ENCODE results near the gene ZNF552.
A peak's percentile ranks its signal among the peaks of the same experiment; 100 is the strongest.

Gene ZNF552

DNA sequence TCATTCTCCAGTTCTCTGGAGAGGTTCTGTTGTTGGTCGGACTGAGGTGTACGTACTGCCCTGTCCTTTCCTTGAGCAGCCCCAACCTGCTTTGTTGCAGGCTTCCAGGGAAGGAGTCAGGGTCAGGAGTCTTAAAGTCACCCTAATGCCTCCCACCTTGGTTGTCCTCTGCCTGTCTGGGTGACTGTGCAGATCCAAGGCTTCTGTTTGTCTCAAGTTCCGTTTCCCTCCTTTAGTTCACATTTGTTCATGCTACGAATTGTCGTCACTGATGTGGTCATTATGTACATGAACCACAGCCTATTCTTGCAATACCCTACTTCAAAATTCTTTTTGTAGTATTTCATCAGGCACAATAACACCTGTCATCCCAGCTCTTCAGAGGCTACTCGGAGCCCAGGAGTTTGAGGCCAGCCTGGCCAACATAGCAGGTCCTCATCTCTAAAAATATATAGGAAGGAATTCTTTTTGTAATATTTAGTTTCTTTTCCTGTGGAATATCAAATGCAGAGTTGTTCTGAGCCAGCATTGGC lies 37.9 kb downstream of the ZNF552 start:
- DNase-seq (ENCODE audit: low read depth in 2 of 2): no peak

- DNase-seq (ENCODE audit: low read depth in 2 of 2): no peak
Measured at GRCh38 chr19:57773488-57773887, 41.2 kb downstream of the ZNF552 start.

DNA sequence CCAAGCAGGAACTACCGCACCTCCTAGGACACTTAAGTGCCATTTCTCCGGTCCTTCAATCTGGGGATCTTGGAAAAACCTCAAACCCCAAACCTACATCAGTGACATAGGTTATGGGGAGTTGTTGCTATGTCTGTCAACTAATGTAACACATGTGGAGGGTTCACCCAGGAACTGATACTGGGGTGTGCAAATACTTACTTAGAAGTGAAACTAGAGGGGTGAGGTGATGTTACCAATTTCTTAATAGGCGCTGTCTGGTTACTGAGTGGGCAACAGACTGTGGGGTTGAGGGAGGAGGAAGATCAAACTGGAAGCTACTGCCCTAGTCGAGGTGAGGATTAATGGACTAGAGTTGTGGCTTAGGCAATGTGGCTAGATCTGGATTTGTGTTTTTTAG lies 43.3 kb downstream of the ZNF552 start:
- DNase-seq (ENCODE audit: low read depth in 2 of 2): no peak

GRCh38 chr19:57769345-57770131 lies 45.2 kb downstream of the ZNF552 start, which contains the start of gene ZNF586:
ZNF586 (plus strand) TSS chr19:57769676; CDS start chr19:57769843, 167 bp downstream.
- peak; percentile 72 to 74 for DNase-seq (ENCODE audit: low read depth in 2 of 2)

- no peak for DNase-seq (ENCODE audit: low read depth in 2 of 2)
Measured at GRCh38 chr19:57759096-57759495, 55.6 kb downstream of the ZNF552 start.

GRCh38 chr19:57757941-57758340 lies 56.8 kb downstream of the ZNF552 start:
- DNase-seq (ENCODE audit: low read depth in 2 of 2): no peak

Measured in stimulated activated CD4-positive, alpha-beta T cell treated with anti-CD3 and anti-CD28 coated beads, Interleukin-12 subunit alpha, Interleukin-12 subunit beta, amount 100 ng/mL, for 24 hours (primary cell).